WTC11 (cell line): ENCODE measurements around the gene CD164. TPM values are rescaled to one million over a fixed set of nuclear protein-coding genes. Genes with fewer than 3 reads are reported as not detected.

Source experiments
- ATAC-seq: fragments of 200-7000 bp; cut with Tn5 transposase; 2 replicates; pipeline ENCODE4 v1.10.0; 2021; ENCODE audit warnings: mild to moderate bottlenecking, moderate library complexity
- CTCF ChIA-PET: fragments of 300-600 bp; sonication (Branson Sonifier 250); formaldehyde crosslinking; loops from one replicate; lab custom pipeline; 2021; ENCODE audit warnings: antibody characterized with exemption; lab: Charles Lee
- POLR2A ChIA-PET: fragments of 350-600 bp; sonication (Branson Sonifier 250); formaldehyde crosslinking; loops from one replicate; lab custom pipeline; 2021; ENCODE audit warnings: antibody characterized with exemption; lab: Charles Lee
- DNase-seq: peaks from one replicate; pipeline ENCODE4 v3.0.0; 2021; ENCODE audit warnings: low spot score
- H3K27ac Mint-ChIP-seq: 2 replicates; pipeline ENCODE4 v1.8.0; 2021; ENCODE audit warnings: mixed read lengths
- H3K27me3 Mint-ChIP-seq: 2 replicates; pipeline ENCODE4 v1.8.0; 2021; ENCODE audit warnings: low read depth, mild to moderate bottlenecking, moderate library complexity, mixed read lengths
- H3K36me3 Mint-ChIP-seq: 2 replicates; pipeline ENCODE4 v1.8.0; 2021; ENCODE audit warnings: mixed read lengths
- H3K4me1 Mint-ChIP-seq: 2 replicates; pipeline ENCODE4 v1.8.0; 2022; ENCODE audit warnings: mixed read lengths
- H3K4me3 Mint-ChIP-seq: 2 replicates; pipeline ENCODE4 v1.8.0; 2021; ENCODE audit warnings: mild to moderate bottlenecking, moderate library complexity, mixed read lengths
- H3K9me3 Mint-ChIP-seq: 2 replicates; pipeline ENCODE4 v1.8.0; 2021; ENCODE audit warnings: mixed read lengths
- AFF4 ChIP-seq: sonication (generic); formaldehyde crosslinking; IDR thresholded peaks from 2 replicates; pipeline ENCODE4 v1.8.1; 2023; ENCODE audit warnings: mild to moderate bottlenecking, missing genetic modification reagents, borderline replicate concordance
- ARID4B ChIP-seq: sonication (generic); formaldehyde crosslinking; IDR thresholded peaks from 2 replicates; pipeline ENCODE4 v1.8.0; 2023; ENCODE audit warnings: missing genetic modification reagents, mild to moderate bottlenecking, borderline replicate concordance
- ATF1 ChIP-seq: sonication (generic); formaldehyde crosslinking; IDR thresholded peaks from 2 replicates; pipeline ENCODE4 v1.8.1; 2023; ENCODE audit warnings: mild to moderate bottlenecking, moderate library complexity, missing genetic modification reagents
- ATF6 ChIP-seq: sonication (generic); formaldehyde crosslinking; IDR thresholded peaks from 2 replicates; pipeline ENCODE4 v1.8.1; 2023; ENCODE audit warnings: mild to moderate bottlenecking, missing genetic modification reagents
- CBFB ChIP-seq: sonication (generic); formaldehyde crosslinking; IDR thresholded peaks from 2 replicates; pipeline ENCODE4 v1.8.1; 2022; ENCODE audit warnings: mild to moderate bottlenecking, low read depth, missing genetic modification reagents
- E2F5 ChIP-seq: sonication (generic); formaldehyde crosslinking; IDR thresholded peaks from 2 replicates; pipeline ENCODE4 v1.8.1; 2022; ENCODE audit warnings: mild to moderate bottlenecking, moderate library complexity, missing genetic modification reagents
- ESRRA ChIP-seq: sonication (generic); formaldehyde crosslinking; IDR thresholded peaks from 2 replicates; pipeline ENCODE4 v1.8.1; 2022; ENCODE audit warnings: mild to moderate bottlenecking, missing genetic modification reagents, borderline replicate concordance
- FOXP4 ChIP-seq: sonication (generic); formaldehyde crosslinking; IDR thresholded peaks from 2 replicates; pipeline ENCODE4 v1.8.0; 2022; ENCODE audit warnings: mild to moderate bottlenecking, missing genetic modification reagents
- GABPB1 ChIP-seq: sonication (generic); formaldehyde crosslinking; IDR thresholded peaks from 2 replicates; pipeline ENCODE4 v1.8.1; 2023; ENCODE audit warnings: mild to moderate bottlenecking, missing genetic modification reagents
- GRHL2 ChIP-seq: fragments of 250-450 bp; sonication (Bioruptor Pico); IDR thresholded peaks from 2 replicates; pipeline ENCODE4 v1.8.0; 2022; ENCODE audit warnings: mild to moderate bottlenecking, moderate library complexity; ENCODE audit not compliant: insufficient replicate concordance, severe bottlenecking
- JAZF1 ChIP-seq: fragments of 250-450 bp; sonication (Bioruptor Pico); IDR thresholded peaks from 2 replicates; pipeline ENCODE4 v1.9.0; 2021; ENCODE audit warnings: moderate library complexity, mild to moderate bottlenecking, inconsistent platforms
- KAT7 ChIP-seq: sonication (generic); formaldehyde crosslinking; IDR thresholded peaks from 2 replicates; pipeline ENCODE4 v1.8.1; 2023; ENCODE audit warnings: missing genetic modification reagents, mild to moderate bottlenecking, borderline replicate concordance
- OVOL2 ChIP-seq: fragments of 250-450 bp; sonication (Bioruptor Pico); IDR thresholded peaks from 2 replicates; pipeline ENCODE4 v1.9.0; 2021; ENCODE audit warnings: mild to moderate bottlenecking, borderline replicate concordance
- SP1 ChIP-seq: sonication (generic); formaldehyde crosslinking; conservative IDR thresholded peaks from 2 replicates; pipeline ENCODE4 v1.8.1; 2022; ENCODE audit warnings: missing genetic modification reagents
- STAT6 ChIP-seq: sonication (generic); formaldehyde crosslinking; conservative IDR thresholded peaks from 2 replicates; pipeline ENCODE4 v1.8.1; 2023; ENCODE audit warnings: mild to moderate bottlenecking, low read depth, missing genetic modification reagents, moderate library complexity
- ZBTB21 ChIP-seq: sonication (generic); formaldehyde crosslinking; IDR thresholded peaks from 2 replicates; pipeline ENCODE4 v1.8.1; 2023; ENCODE audit warnings: mild to moderate bottlenecking, missing genetic modification reagents, borderline replicate concordance
- ZNF416 ChIP-seq: fragments of 250-450 bp; sonication (Bioruptor Pico); IDR thresholded peaks from 2 replicates; pipeline ENCODE4 v1.9.0; 2021; ENCODE audit warnings: mild to moderate bottlenecking, inconsistent platforms
- ZNF425 ChIP-seq: fragments of 250-450 bp; sonication (Bioruptor Pico); conservative IDR thresholded peaks from 2 replicates; pipeline ENCODE4 v1.9.0; 2021; ENCODE audit warnings: mild to moderate bottlenecking
- ZNF671 ChIP-seq: fragments of 250-450 bp; sonication (Bioruptor Pico); IDR thresholded peaks from 2 replicates; pipeline ENCODE4 v1.8.0; 2021; ENCODE audit warnings: mild to moderate bottlenecking
- total RNA-seq: library from RNA; stranded (reverse); gene quantifications from 3 replicates; pipeline ENCODE4 v1.2.3, GENCODE V29; 2021

The CD164 gene
- total RNA-seq, 1 experiment from 2014 or later, result 74.9 TPM

- POLR2A ChIA-PET, result no interaction called here
- no peaks in the 10 kb centered on the region for H3K4me1 Mint-ChIP-seq
- H3K27me3 Mint-ChIP-seq, result no peaks in the 10 kb centered on the region
- no peak for ATAC-seq
- TF ChIP-seq ATF6 (CRISPR knock-in tag) (no peak), KAT7 (no peak), AFF4 (CRISPR knock-in tag) (no peak), GRHL2 (CRISPR knock-in tag) (no peak), SP1 (CRISPR knock-in tag) (no peak), OVOL2 (no peak), ATF1 (CRISPR knock-in tag) (no peak), E2F5 (no peak), ZNF425 (CRISPR knock-in tag) (no peak), STAT6 (CRISPR knock-in tag) (no peak), JAZF1 (no peak), ZNF671 (CRISPR knock-in tag) (no peak), ZBTB21 (CRISPR knock-in tag) (no peak), CBFB (CRISPR knock-in tag) (no peak), GABPB1 (CRISPR knock-in tag) (no peak), ARID4B (CRISPR knock-in tag) (no peak), FOXP4 (CRISPR knock-in tag) (no peak), ZNF416 (no peak), ESRRA (no peak)
- TF ChIP-seq, all 79 proteins: peak for 0
- CTCF ChIA-PET, result interaction anchor here (0.7 kb wide), 1 partner anchor 183 kb away, joined by 3 read pairs; no protein-coding TSS in a partner anchor
- DNase-seq, result no peak
- H3K36me3 Mint-ChIP-seq, result peaks cover 65% of the 10 kb centered on the region
- H3K9me3 Mint-ChIP-seq, result no peaks in the 10 kb centered on the region
- H3K27ac Mint-ChIP-seq, result no peak overlapping the region
- no peak overlapping the region for H3K4me3 Mint-ChIP-seq
These were observed 11.5 kb downstream of the CD164 start for GRCh38 chr6:109370792-109371191.
